Stimulated activated CD8-positive, alpha-beta memory T cell treated with anti-CD3 and anti-CD28 coated beads, Interleukin-2, amount 100 ng/mL, for 48 hours (primary cell): Measurements from ENCODE around the gene HMOX1.

ENCODE experiments used
- DNase-seq, 2 donors: peaks; one replicate each; pipeline ENCODE4 v3.0.0-alpha.2; 2020; ENCODE audit warnings: low read depth in 2 of 2

The HMOX1 gene, protein sequence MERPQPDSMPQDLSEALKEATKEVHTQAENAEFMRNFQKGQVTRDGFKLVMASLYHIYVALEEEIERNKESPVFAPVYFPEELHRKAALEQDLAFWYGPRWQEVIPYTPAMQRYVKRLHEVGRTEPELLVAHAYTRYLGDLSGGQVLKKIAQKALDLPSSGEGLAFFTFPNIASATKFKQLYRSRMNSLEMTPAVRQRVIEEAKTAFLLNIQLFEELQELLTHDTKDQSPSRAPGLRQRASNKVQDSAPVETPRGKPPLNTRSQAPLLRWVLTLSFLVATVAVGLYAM

DNA sequence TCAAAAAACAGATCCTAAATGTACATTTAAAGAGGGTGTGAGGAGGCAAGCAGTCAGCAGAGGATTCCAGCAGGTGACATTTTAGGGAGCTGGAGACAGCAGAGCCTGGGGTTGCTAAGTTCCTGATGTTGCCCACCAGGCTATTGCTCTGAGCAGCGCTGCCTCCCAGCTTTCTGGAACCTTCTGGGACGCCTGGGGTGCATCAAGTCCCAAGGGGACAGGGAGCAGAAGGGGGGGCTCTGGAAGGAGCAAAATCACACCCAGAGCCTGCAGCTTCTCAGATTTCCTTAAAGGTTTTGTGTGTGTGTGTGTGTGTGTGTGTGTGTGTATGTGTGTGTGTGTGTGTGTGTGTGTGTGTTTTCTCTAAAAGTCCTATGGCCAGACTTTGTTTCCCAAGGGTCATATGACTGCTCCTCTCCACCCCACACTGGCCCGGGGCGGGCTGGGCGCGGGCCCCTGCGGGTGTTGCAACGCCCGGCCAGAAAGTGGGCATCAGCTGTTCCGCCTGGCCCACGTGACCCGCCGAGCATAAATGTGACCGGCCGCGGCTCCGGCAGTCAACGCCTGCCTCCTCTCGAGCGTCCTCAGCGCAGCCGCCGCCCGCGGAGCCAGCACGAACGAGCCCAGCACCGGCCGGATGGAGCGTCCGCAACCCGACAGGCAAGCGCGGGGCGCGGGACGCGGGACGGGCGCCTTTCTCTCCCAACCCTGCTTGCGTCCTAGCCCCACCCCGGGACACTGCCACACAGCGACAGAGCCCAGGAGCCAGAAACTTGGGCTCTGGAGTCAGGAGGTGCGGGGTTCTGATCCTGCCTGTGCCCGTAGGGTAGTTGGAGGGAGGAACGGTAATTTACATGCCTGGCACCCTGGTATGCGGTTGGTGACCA is at the start of gene HMOX1:
HMOX1 (plus strand) TSS at position 560 of the 887 bp plus-strand sequence; CDS start at position 638, 78 bp downstream.
- DNase-seq, result peak in 1 of 2 donors; percentile 43

DNA sequence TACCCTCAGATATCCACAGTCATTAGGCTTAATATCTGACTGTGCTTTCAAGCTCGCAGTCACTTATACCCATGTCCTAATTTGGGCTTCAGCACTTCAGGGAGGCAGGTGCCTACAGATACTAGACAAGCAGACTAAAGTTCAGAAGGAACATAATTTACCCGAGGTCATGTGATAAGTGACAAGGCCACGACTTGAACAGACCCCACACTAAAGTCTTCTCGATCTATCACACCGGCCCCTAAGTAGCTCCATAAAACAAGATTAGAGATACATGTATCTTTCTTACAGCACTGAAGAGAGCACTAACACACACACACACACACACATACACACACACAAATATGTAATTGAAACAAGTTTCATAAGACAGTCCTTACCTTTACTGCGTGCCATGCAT is 48.6 kb upstream of the HMOX1 start:
- no peak for DNase-seq

DNA sequence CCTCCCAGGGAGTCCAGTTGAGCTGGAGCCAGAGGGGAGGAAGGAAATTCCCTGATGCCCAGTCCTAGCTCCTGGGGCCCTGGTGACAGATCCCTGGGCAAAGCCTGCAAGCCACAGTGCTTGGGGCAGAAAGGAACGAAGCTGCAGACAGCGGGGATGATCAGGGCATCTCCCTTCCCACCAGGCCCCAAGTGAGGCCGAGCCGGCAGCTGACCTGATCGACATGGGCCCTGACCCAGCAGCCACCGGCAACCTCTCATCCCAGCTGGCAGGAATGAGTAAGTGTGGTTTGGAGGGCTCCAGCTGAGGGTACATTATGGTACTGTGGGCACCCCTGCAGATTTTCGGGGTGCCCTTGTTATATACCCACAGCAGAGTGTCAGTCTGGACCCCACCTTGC is 47.7 kb upstream of the HMOX1 start:
- no peak for DNase-seq

DNA sequence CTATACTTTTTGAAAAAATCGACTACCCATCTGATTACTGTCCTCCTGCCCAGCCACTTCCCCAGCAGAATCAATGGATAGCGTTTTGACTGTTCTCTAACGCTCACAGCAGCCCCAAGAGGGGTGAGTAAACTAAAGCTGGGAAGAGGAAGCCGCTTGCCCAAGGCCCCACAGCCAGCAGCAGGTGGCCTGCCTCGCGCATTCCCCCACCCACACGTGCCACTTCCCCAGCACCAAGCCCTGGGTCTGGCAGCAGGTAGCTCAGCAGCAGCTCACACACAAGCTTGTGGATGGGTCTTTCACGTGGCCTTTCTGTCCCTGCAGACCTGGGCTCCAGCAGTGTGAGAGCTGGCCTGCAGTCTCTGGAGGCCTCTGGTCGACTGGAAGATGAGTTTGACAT is 46.9 kb upstream of the HMOX1 start:
- peak in 1 of 2 donors; percentile 18 for DNase-seq

DNA sequence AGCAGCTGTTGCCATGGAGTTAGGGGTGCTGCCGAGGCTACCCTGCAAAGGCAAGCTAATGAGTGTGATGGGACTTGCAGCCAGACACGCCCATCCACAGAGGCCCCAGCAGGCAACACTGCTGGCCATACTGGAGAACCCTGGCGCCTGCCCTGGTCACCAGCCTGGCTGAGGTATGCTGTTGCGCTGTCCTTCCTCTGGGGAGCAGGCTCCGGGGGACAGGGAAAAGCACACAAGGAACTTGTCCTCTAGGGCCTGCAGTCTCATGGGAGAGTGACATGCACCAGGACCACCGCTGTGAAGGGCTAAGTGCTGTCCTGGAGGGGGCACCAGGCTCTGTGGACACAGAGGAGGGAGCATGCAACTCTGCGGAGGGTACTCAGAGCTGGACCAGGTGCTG is 45.4 kb upstream of the HMOX1 start:
- no peak for DNase-seq

DNA sequence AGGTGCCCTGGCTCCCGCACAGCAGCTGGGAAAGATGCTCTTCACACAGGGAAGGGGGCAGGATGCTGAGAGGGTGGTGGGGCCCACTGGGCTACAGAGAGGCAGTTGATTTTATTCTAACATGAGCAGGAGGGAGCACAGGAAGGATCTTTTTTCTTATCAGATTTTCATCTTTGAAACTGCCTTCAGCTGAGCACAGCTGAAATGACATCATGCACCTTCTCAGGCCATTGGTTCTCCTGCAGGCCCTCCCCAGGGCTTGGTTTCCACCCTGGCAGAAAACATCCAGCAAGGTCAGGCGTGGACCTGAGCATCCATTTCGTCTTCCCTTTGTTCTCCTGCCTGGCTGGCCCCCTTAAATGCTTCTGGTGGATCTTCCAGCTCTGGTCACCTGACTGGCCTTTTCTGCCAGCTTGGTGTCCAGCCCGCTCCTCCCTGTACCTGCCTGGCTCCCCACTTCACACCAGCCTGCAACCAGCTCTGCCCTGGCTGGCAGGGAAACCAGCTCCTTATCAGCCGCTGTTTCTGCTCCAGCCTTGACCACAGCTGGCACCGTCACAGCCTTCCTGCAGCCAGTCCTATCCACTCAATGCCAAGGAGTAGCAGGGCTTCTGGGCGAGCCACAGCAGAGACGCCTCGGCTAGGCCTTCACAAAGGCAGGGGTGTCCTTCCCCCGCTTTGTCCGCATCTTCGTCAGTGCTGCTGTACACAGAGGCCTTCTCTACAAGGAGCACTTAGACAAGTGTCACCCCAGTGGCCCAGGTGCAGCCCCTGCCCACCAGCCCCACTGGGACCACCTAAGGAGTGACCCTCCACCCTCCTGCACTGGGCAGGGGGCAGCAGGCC is 44.7 kb upstream of the HMOX1 start:
- DNase-seq, result no peak

DNA sequence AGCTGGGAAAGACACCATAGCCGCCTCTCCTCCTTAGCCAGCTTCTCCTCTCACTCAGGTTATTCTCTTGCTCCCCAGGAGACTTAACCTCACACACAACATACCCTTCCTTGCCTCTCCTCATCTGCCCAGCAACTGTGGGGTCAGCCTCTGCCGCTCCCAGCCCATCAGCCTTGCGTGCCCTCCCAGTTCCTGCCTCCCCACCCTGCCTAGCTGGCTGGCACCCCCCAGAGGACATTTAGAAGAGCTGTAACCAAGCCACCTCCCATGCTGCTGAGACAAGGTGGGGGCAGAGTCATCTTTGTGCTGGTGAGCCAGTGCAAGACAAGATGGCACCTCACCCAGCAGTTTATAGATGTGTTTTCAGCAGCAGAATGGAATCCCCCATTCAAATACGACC is 43.0 kb upstream of the HMOX1 start:
- no peak for DNase-seq

DNA sequence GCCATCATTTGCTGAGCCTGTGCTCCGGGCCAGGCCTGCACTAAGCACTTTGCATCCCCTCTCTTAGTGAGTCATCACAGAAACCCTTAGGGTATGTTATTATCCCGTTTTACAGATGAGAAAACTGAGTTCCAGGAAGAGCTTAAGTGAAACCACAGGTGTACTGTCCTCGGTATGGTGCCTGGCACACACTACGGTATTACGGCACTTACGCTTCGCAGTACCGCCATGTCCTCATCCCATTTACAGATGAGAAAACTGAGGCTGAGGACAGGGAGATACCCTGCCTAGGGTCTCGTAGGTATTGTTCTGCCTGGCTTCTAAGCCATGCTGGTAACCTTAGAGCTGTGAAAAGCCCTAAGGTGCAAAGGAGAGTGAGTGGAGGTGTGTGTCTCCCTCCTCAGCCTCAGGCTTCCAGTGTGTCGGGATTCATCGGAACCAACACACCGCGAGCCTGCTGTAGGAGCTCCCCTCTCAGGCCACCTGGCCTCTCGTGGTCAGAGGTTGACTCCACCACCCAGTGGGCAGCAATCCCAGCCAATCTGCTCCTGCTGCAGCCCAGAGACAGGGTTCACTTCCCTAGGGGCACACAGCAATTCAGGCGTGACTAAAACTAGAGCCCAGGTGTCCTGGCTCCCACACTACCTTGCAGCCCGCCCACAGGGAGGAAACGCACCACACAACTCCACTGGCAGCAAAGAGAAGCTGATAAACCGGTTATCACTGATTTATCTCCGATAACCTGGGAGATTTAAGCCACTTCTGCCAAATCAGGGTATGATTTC is 39.6 kb upstream of the HMOX1 start:
- DNase-seq, result no peak

DNA sequence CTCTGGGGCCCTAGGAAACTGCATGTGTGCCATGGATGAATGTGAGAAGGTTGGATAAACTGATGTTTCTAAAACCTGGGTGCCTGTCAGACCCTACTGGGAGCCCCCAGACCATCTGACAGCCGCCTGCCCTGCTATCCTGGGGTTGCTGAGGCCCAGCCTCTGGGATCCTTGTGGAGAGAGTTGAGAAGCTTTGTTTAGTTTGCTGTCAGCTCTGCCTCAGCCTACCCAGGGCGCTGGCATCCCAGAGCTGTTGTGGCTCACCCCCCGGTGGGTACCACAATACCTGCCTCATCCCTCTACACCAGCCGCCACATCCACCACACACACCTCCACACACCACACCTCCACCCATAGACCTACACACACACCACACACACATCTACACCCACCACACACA is 38.5 kb upstream of the HMOX1 start:
- DNase-seq, result no peak

DNA sequence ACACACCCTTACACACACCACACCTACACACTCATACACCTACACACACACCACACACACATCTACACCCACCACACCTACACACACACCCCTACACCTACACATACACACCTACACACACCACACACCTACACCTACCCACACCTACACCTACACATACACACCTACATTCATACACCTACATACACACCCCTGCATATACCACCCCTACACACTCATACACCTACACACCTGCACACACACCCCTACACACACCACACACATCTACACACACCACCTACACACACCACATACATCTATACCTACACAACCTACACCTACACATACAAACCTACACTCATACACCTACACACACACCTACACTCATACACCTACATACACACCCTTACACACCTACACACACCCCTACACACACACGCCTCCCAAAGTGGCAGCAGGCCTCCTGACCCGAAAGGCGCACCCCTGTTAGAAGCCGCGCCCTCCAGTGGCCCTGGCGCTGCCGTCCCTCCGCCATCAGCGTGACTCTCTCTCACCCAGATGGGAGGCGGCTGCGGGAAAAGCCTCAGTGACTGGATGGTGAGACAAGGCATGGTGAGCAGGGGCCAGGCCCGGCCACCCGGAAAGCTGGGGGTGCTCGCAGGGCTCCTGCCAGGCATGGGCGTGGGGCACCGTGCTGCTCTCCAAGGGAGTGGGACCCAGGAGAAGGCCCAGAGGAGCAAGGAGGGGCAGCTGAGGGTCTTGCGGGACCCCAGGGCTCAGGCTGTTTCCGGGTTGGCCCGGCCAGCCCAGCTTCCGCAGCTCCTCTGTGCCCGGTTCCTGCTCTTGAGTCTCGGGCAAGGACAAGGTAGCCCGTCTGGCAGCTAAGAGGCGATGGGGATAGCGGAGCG is 37.0 kb upstream of the HMOX1 start:
- no peak for DNase-seq

DNA sequence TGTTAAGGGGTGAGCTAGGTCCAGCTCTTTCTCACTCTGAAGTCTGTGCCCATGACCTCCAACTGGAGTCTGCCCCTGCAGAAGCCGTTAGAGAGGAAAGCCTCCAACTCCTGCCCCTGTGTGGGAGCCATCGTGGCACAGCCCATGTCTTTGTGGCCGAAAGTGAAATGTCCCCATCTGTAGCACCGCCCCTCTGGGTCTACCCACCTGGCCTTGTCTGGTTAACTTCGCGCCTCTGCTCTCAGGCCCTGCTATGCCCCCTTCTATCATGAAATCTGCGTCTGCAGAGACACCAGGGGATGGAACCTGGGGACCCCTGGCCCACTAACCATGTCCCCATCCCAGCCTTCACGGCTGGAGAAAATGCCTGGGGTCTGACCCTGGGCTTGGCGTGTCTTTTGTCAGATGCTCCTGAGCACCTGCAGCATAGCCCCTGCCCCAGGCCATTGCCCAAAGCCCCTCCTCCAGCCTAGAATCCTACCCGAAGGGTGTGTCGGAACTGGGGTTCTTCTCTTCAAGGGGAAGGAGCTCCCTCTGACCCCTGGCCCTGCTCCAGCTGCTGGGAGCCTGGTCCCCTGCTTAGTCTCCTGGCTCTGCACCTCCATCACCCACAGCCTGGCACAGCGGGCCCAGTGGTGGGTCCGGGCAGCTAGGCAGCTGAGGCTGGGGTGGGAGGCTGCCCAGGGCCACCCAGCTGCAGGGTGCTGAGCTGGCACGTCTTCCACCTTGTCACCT is 35.8 kb upstream of the HMOX1 start:
- no peak for DNase-seq

DNA sequence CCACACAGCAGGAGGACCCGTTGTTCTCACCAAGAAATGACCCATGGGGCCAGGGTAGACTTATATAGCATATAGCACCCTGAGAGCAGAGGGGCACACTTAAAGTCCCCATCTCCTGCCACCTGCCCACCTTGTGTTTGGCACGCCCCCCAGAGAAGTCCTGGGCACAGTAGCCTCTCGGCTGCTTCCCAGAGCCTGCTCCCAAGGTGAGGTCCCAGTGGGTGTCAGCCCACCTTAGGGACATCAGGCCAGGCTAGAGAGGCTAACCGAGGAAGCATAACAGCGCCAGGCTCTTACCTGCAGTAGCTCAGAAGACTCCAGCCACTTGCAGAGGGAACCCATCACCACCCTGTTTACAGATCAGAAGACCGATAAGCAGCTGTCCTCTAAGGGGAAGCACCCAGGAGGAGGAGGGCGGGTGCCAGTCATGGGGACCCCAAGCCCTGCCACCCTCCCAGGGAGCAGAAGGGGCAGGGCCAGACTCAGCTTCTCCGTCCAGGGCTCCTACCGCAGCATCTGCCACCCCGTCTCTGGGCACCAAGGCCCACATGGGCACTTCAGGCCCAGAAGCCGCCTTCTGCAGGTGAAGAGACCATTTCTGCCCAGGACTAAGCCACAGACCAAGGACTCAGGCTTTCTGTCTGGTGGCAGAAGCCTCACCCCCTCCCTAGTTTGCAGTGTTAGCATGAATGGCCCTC is 34.9 kb upstream of the HMOX1 start:
- no peak for DNase-seq

DNA sequence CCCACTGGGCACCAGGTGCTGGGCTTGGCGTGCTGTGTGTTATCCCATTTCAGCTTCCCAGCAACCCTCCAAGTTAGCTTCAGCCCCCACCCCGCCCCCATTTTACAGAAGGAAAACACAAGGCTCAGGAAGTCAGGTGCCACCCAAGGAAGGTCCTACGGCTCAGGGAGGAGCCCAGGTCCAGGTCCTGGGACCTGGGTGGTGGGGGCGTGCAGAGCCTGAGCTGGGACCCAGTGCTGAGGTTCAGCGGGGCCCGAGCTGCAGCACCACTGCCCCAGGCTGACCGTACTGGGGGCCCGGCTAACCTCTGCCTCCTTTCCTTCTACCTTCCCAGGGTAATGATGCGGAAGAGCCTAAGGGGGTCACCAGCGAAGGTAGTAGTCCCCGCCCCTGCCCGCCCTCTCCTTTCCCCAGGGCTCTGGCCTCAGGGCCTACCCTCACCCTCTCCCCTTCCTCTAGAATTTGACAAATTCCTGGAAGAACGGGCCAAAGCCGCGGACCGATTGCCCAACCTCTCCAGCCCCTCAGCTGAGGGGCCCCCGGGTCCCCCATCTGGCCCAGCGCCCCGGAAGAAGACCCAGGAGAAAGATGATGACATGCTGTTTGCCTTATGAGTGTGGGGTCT is 34.2 kb upstream of the HMOX1 start:
- no peak for DNase-seq

DNA sequence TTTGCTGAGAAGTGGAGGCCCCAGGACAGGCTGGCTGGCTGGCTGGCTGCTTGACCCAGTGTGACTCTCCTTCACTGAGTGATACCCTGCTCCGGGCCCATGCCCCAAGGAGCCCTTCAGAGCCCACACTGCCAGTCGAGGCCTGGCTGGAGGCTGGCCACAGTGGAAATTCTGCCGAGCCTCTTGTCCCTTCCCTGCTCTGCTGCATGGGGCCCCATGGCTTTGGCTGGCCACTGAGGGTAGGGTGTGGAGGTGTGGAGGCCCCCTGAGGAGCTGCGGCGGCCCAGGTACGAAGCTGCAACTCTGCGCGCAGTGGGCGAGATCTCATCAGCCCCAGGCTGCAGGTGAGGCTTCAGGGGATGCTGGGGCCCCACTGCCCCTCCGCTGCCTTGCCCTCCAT is 33.4 kb upstream of the HMOX1 start:
- no peak for DNase-seq

DNA sequence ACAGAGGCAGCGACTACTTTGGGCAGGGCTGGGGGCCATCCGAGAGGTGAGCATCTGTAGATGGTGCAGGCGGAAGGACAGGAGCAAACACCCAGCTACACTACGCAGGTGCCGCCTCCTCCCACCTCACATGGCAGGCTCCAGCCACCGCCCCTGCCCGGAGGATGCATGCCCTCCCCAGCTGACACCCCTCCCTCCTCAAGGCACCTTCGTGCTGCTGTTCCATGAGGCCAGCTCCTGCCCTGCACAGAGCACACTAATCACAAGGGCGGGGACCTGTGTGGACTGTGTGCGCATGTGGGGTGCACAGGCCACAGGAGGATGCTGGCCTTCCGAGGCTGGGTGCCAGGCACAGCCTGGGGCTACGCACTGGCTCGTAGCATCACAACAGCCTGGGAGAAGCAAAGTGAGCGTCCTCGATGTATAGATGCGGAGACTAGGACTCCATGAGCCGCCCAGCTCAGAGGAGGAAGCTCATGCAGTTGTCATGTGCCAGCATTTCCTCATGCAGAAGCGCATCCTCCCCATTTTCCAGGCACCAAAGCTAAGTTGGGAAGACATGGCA is 32.8 kb upstream of the HMOX1 start:
- DNase-seq, result no peak

DNA sequence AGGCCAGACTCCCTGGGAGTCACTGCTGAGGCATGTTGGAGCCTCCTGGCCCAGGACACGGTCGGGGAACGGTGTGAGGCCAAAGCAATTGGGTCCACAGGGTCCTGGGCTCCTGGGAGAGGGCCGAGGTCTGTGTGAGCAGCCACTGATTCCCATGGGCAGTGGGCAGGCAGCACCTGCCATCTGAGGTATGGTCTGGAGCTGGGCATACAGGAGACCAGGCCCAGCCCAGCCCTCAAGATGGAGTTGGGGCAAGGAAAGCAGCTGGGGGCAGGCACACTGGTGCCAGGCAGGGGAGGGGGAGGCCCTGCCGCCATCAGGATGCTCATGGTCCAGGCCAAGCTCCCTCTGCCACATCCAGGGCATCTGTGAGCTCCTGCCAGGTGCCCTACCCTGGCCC is 32.2 kb upstream of the HMOX1 start:
- DNase-seq, result no peak

DNA sequence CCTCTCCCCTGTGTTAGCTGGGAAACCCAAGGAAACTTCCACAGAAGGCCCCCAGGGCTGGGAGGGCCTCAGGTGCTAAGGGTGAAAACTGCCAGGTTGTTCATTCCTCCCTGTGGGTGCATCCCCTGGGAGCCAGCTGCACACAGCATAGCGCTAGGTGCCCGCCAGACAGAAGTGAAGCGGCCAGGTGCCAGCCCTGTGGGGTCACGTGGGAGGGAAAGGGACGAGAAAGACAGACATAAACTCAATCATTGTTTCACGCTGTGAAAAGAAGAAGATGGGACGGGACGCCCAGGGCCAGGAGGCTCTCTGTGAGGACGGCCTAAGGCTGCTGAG is 31.6 kb upstream of the HMOX1 start:
- DNase-seq, result no peak
